Stimulated activated naive CD4-positive, alpha-beta T cell (primary cell): ENCODE results near the gene DLK1.

Experiments
- DNase-seq, 6 experiments: peaks; one replicate each; lab custom pipeline; 2025; lab: John Stamatoyannopoulos, UW

Gene DLK1

GRCh38 chr14:100734031-100734990 is 7.6 kb downstream of the DLK1 start:
- no peak for DNase-seq

GRCh38 chr14:100735271-100735670 is 8.6 kb downstream of the DLK1 start:
- no peak for DNase-seq

- no peak for DNase-seq
Measured at GRCh38 chr14:100736269-100737180, 9.8 kb downstream of the DLK1 start.

GRCh38 chr14:100737526-100737925 is 10.8 kb downstream of the DLK1 start:
- no peak for DNase-seq

GRCh38 chr14:100738269-100738691 is 11.6 kb downstream of the DLK1 start:
- no peak for DNase-seq

- no peak for DNase-seq
Measured at GRCh38 chr14:100738704-100739131, 12.0 kb downstream of the DLK1 start.

- DNase-seq, result no peak
Measured at GRCh38 chr14:100739306-100739705, 12.6 kb downstream of the DLK1 start.

- DNase-seq, result no peak
Measured at GRCh38 chr14:100740196-100740825, 13.6 kb downstream of the DLK1 start.

- DNase-seq, result no peak
Measured at GRCh38 chr14:100740929-100741328, 14.2 kb downstream of the DLK1 start.

GRCh38 chr14:100741966-100742365 is 15.3 kb downstream of the DLK1 start:
- DNase-seq, result no peak

- DNase-seq, result no peak
Measured at GRCh38 chr14:100746326-100746725, 19.6 kb downstream of the DLK1 start.

- no peak for DNase-seq
Measured at GRCh38 chr14:100747021-100747586, 20.4 kb downstream of the DLK1 start.

- no peak for DNase-seq
Measured at GRCh38 chr14:100747736-100748135, 21.0 kb downstream of the DLK1 start.

GRCh38 chr14:100748403-100748802 is 21.7 kb downstream of the DLK1 start:
- no peak for DNase-seq

GRCh38 chr14:100748944-100749343 is 22.3 kb downstream of the DLK1 start:
- no peak for DNase-seq

- DNase-seq, result no peak
Measured at GRCh38 chr14:100749967-100750597, 23.4 kb downstream of the DLK1 start.

GRCh38 chr14:100750762-100751699 is 24.3 kb downstream of the DLK1 start:
- DNase-seq, result no peak

- DNase-seq, result no peak
Measured at GRCh38 chr14:100754020-100754419, 27.3 kb downstream of the DLK1 start.

GRCh38 chr14:100755649-100756048 is 29.0 kb downstream of the DLK1 start:
- no peak for DNase-seq

GRCh38 chr14:100761481-100761880 is 34.8 kb downstream of the DLK1 start:
- no peak for DNase-seq
